GM21390 (cell line): Measurements from ENCODE around the gene PSD4.
"Not testable (repeated sequence)": the region's sequence is repeated elsewhere in the genome, so short reads cannot be mapped to it uniquely, and the experiment has no call there.

Experiments used
- ATAC-seq: cut with Tn5 transposase; IDR thresholded peaks from one replicate; pipeline ENCODE4 v1.9.1; 2021; ENCODE audit not compliant: unreplicated experiment

PSD4 gene

DNA sequence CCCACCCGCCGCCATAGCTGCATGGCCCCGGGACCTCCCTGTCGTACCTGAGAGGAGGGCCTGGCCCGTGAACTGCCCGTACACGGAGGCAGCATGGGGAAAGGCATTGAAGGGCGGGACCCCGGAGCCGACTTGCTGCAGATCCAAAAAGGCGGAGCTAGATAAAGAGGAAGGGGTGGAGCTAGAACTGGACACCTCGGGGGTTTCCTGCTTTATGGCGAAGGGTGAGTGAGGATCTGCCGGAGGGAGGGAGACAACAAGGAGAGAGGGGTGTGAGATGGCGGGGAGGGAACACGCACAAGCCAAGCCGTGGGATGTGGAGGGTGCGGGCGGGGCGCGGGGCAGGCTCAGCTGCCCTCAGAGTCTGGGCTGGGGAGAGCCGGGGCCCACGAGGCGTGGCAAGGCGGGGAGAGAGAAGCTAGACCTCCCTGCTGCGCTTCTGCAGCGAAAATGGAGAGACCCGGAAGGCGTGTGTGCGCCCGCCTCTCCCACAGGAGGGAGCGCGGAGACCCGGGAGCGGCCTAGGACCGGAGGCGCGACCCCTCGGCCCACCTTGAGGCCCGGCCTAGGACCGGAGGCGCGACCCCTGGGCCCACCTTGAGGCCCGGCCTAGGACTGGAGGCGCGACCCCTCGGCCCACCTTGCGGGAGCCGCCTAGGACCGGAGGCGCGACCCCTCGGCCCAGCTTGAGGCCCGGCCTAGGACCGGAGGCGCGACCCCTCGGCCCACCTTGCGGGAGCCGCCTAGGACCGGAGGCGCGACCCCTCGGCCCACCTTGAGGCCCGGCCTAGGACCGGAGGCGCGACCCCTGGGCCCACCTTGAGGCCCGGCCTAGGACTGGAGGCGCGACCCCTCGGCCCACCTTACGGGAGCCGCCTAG, 61.8 kb downstream of the PSD4 start:
- not testable (repeated sequence) for ATAC-seq

DNA sequence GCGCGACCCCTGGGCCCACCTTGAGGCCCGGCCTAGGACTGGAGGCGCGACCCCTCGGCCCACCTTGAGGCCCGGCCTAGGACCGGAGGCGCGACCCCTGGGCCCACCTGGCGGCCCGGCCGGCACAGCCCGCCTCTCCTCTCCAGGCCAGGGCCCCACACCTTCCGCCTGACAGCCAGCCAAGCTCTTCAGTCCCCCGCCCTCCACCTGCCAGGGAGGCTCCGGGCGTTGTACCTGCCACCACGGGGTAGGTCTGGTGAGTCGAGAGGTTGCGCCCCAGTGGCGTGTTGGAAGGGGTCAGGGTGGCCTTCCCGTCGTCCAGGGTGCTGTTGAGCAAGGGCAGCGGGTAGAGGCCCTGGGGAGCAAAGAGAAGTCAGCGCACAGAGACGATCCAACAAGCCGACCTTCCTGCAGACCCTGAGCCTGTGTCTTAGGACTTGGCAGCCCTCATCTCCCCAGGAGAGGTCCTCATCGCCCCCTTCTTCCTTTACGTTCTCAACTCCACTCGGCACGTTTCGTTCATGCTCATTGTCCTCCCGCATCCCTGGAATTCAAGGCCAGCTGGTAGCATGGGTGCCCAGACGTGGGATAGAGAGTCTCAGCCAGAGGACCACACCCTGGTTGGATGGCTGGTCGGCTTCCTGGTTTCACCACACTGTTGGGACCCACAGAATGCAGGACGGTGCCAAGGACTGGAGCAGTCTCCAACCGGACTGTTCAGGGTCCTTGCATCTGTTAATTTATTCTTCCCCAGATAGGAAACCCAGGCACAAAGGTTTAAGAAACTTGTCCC, 62.8 kb downstream of the PSD4 start:
- no peak for ATAC-seq

DNA sequence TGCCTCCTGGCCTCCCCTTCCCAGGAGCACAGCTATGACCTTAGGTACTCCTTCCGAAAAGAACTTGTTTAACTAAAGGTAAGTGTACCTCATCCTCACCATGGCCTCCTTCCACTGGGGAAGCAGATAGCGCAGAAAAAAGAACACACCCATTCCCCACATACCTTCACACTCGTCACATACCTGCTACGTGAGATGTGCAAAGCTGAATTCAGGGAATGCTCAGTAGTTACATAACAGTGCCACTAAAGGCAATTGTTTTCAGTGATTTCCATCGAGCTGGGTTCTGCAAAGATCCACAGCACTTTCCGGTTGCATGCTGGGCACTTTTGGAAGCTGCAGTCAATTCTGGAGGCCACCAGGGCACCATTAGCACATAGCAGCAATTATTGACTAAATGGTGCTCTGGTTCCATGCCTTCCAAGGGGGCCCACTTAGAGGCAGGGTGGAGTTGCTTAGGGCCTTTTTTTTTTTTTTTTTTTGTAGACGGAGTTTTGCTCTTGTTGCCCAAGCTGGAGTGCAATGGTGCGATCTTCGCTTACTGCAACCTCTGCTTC, 63.9 kb downstream of the PSD4 start:
- no peak for ATAC-seq

DNA sequence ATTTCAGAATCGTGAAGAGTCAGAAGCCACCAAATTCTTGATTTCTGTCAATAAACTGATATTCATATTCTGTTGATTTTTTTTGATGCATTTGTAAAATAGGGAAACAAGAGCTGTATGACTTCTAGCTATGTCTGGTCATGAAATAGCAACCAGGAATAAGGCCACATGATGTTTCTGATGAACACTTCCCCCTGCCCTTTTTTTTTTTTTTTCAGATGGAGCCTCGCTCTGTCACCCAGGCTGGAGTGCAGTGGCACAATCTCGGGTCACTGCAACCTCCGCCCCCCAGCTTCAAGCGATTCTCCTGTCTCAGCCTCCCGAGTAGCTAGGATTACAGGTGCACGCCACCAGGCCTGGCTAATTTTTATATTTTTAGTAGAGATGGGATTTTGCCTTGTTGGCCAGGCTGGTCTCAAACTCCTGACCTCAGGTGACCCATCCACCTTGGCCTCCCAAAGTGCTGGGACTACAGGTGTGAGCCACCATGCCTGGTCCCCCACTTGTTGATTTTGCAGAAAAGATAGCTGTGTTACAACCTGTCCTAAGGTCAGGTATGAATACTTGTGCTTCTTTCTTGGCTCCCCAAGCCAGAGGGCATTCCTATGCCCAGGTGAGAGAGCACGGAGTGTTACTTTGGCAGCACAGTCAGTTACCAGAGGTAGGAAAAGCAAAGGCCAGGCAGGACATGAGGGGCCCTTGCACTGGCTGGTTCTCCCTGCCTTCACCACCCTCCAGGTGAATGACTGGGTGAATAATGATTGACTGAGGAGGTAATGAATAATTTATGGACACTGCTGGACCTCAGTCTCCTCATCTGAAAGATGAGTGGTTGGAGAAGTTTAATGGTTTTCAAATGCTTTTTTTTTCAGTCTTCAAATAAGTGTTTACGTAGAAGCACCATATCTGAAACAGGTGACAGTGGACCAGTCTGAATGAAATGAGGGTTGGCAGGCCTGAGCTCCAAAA, 65.4 kb downstream of the PSD4 start:
- no peak for ATAC-seq

DNA sequence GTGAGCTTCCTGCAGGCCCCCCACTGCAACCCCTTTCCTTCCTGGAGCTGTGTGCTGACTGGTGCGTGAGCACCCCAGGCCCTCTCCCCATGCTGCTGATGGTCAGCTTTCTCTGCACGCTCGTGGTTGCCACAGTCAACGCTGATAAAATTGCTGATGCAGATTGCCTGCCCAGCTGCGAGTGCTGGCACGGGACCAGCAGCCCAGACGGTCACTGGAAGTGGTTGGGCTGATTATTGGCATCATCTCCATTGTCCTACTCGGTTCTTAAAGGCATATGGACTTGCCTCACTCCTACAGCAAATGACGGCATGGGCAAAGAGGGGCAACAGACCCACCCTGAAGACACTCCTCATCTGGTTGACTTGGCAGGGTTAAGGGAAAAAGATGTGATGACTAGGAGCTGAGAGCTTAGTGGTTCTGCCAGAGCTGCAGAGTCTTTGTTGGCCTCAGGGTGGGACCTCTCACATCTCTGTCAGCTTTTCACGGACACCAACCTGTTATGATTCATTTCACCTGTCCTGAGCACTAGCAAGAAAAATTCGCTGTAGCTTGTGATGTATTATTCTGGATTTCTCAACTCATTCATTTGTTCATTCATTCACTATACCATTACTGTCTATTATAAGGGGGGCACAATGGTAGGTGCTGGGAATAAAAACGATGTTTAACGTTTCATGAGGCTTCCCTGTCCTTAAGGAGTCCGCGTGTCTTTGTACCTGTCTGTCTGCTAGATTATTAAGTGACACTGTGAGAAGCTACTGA, 66.6 kb downstream of the PSD4 start:
- no peak for ATAC-seq

DNA sequence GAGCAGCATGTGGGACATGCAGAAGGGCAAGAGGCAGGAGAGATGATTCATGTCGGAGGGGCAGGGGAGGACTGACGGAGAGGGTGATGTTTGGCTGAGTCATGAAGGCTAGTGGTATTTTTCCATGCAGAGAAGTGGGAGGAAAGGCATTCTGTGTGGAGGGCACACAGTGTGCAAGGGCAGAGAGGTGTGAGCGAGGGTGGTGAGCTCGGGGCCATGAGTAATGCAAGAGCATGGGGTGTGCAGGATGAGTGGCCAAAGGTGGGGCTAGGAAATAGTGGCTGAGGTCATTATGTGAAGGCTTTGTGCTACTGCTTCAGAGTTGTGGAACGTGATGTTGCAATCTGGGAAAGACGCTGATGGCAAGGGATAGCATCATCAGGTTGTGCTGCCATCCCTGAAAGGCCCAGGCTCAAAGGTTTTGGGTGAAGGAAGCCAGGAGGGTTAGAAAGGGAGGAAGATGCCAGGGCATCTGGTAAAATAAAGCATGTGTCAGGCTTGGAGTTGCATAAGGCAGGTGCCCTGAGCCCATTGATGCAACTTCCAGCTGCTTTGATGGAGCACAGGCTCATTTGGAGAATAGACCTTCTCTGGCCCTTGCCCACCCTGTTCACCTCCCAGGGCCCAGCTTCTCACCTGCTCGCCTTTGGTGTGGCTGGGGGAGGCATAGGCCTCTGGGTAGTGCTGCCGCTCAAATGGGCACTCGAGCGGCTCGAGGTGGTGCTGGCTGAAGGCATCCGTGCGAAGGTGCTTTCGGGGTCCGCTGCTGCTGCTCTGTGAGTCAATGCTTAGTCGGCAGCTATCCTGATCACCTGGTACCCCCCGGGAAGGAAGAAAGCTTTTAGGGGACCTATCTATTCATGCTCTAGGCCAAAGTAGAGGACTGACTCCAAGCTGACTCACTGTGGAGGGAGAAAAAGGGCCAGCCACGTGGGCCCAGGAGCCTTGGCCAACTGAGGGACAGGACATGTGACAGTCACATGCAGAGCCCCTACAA, 67.4 kb downstream of the PSD4 start:
- ATAC-seq = no peak

DNA sequence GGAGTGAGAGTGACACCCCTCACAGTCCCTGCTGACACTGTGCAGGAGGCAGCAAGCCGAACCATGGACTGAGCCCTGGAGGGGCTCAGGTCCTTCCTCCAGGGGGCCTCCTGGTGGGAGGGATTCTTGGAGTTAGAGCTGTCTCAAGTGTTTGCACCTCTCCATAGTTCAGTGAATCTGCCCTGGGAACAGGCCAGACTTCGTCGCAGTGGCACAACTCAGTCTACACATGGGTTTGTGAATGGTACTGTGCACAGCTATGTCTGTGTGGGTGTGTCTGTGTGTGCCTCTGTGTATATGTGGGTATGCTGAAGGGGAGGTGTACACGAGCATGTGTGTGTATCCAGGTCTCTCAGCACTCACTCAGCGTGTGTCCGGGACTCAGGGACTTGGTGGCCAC, 68.6 kb downstream of the PSD4 start:
- ATAC-seq = no peak

DNA sequence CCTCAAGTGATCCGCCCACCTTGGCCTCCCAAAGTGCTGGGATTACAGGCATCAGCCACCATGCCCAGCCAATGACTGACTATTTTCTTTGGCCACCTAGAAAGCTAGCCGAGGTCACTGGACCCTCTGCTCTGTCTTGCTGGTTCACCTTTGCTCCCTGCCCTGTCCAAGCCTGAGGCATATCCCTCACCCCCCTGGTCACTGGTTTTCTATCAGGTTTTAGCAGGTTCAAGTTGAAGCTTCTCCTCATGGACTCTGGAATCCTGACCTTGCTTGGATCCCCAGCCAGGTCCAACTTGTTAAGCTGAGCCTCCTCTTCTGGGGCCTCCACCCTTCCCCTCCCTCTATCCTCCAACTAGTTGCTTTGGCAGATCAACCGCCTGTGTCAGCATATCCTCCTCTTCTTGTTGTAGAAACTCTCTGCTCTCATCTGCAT, 71.5 kb downstream of the PSD4 start:
- no peak for ATAC-seq

DNA sequence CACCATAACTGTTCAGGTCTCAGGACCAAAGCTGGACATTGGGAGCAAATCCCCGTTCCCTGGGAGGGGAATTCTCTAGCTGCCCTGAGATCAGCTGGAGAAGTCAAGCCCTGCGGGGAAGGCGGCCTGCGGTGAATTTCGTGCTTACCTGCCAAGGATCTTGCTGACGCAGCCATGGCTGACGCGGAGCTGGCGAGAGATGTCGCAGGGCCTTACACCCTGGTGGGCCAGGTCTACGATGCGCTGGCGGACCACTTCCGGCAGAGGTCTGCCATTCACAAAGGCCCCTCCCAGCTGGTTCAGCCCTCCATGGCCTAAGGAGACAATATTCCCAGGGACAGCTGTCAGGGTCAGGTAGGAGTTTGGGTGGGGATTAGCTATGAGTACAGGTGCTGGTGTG, 72.8 kb downstream of the PSD4 start:
- no peak for ATAC-seq

DNA sequence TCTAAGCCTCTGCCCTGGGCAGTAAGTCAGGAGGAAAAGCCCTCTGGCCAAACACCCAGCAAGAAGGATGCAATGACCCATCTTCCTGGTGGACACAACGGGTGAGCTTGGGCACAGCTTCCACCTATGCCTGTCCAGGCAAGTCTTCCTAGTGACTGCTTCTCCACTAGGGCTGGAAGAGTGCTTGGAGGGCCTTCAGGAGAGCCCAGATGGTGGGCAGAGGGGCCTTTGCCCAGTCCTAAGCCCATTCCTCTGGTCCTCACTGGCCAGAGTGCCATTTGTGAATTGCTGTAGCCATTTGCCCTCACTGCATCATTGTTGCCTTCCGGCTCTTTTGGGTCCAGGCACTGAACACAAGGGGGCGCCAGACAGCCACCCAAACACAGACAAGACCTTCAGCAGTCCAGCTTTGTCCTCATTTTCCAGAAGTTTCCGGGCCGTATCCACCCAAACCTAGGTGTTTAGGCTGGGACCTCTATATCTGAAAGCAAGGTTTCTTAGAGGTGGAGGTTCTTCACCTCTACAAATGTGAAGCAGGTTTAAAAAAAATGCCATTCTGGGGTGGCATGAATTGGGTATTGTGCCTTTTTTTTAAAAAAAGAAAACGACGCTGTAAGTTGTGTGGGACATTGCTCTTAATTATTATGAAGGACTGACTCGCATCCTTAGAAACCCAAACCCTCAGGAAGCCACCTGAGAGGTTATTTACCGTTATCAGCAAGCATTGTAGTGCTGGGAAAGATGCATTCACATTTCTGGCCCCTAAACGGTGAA, 75.4 kb downstream of the PSD4 start:
- peak; percentile 64 for ATAC-seq

DNA sequence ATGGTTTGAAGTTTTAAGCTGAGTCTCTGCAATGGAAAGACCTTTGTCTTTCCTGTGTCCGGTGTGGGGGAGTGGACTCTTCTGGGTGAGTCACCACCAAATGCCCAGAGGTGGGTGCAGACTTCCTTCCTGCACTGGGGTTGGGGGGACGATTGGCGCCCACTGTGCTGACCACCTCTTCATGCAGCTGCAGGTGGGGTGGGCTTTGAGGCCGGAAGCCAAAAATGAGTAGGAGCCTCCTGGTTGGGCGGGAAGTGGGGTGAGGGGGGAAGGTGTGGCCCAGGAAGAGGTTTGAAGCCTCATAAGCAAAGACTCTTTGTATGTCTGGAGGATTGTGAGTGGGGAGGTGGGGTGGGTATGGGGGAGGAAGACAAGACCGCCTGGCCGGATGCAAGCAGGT, 77.3 kb downstream of the PSD4 start:
- ATAC-seq = no peak

DNA sequence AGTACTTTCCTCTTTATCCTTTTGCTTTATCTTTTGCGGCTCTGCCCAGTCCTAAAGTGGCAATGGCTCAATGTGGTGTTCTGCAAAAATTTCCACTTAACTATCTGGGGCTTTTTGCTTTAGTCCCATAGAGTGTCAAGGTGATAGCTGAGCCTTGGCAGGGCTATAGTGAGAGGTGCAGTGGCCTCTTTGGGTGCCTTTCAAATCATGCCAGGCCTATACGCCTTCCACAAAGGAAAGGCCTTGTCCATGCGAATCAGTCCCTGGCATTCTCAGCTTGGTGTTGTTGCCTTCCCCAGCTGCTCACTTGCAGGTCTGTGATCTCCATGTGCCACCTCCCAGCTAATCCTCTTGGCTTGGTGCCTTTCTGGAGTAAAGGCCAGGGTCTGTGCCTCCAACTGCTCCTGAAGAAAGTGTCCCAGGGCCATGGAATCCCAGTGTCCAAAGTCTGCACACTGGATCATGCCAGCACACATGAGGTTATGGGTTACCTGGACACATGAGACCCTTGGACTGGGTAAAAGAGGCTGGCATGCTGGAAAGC, 78.3 kb downstream of the PSD4 start:
- ATAC-seq = no peak

DNA sequence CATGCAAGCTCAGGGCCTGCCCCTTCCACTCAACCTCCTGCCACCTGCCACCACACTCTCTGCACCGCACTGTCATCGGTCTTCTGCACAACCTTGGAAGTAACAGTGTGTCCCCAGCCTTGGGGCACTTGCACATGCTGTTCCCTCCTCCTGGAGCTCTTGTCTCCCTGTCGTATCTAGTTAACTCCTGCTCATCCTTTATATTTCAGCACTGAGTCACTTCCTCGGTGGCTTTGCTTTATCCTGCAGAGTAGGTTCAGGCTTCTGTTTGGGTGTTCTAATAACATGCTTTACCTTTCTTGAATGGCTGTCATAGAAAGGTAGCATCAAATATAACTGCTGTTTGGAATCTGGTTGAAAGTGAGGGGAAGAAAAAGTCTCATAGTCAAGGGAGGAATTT, 79.7 kb downstream of the PSD4 start:
- ATAC-seq = no peak

DNA sequence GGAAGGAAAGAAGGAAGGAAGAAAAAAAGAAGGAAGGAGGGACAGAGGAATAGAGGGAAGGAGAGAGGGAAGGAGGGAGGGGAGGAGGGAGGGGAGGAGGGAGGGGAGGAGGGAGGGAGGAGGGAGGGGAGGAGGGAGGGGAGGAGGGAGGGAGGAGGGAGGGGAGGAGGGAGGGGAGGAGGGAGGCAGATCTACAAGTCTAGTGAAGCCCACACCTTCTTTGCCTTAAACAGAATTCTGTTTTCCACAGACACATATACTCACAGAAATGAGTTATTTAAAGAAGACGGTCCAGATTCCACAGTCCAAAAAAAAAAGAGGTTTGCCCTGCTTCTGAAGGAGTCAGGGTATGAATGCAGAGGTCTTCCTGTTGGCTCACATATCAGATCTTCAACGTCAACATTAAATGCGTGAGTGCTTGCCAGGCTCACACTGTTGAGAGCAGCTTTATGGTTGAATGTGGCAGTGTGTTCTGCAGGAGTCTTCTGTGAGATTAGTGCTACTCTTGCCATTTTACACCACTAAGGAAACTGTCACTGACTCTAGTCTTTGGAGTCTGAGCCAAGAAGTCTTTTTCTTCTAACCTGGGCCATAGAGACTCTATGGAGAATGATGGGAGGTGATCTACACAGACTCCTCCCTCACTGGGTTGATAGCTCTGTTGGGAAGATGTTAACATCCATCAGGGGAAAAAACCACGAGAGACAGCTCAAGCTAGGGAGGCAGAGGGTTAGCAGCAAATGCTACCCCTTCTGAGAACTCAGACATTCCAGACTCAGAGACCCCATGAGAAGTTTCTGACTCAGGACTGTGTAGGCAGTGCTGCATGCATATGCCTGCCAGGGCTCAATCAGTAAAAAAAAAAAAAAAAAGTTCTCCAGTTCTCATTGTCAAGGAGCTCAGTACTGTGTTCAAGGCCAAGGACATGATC, 81.6 kb downstream of the PSD4 start:
- no peak for ATAC-seq

DNA sequence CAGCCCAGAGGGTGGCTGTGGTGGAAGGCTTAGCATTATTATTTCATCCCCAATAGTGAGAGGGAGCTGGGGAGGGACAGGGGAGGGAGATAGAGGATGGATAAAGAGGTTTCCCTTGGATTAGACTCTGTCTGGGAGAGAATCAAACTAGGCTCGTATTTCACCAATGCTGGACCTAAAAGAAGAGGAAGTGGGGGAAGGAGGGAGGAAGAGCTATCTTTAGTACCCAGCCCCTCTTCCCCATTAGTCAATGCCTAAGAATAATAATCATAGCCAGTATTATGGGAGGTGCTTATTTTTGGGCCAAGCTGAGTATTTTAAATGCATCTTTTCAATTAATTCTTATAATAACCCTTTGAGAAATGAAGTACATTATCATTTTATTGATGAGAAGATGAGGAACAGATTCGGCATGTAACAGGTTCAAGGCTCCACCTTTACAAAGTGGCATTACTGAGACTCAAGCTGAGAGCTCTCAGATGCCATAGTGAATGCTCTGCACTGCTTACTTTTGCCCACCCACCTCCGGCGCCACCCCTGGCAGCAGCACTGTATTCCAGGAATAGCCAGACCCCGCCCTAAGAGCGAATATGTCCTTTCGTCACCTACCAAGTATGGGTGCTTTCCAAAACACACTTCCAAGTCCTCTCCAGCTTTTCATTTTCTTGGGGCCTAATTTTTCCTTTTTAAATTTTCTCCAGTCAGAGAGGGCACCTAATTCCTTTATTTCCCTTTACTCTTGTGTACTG, 83.9 kb downstream of the PSD4 start:
- ATAC-seq = no peak
